T-helper 9 cell (primary cell): Measurements from ENCODE around the gene SENP5.

Experiments used
- DNase-seq: peaks from one replicate; pipeline ENCODE4 v3.0.0-alpha.2; 2020

The SENP5 gene

DNA sequence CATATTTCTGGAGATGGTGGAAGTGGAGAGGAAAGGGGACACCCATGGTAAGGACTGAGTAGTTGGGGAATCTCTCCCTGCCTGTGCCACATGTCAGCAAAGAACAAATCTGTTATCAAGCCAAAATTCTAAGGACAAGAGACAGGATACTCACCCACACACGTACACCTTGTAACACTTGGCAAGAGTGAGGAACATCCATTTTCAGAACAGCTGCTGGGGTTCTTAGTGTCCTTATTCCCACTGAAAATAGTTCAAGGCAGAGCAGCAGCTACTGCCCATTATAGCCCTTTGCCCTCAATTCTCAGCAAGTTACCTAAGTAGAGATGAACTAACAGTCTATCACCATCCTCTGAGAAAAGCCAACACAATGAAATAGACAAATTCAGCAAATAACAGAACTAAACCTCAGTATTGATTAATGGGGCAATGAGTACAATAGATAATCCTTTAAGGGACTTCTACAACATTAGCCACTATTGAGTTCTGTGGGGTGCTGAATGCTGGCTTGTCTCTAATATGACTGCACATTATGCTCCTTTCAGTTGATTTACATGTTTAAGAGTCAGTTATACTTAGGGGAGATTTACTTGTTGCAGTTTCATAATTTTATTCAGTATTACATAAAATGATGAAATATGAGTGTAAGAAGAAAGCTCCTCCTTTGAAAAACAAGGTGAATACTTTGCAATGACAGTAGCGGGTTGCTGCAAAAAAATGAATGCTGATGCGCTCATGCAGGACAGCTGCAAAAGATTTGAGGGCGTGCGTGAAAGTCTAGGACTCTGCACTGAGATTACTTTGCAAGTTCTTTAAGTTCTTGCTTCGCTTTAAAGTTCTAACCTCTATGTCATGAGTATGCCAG, 22.4 kb downstream of the SENP5 start:
- DNase-seq, result no peak

DNA sequence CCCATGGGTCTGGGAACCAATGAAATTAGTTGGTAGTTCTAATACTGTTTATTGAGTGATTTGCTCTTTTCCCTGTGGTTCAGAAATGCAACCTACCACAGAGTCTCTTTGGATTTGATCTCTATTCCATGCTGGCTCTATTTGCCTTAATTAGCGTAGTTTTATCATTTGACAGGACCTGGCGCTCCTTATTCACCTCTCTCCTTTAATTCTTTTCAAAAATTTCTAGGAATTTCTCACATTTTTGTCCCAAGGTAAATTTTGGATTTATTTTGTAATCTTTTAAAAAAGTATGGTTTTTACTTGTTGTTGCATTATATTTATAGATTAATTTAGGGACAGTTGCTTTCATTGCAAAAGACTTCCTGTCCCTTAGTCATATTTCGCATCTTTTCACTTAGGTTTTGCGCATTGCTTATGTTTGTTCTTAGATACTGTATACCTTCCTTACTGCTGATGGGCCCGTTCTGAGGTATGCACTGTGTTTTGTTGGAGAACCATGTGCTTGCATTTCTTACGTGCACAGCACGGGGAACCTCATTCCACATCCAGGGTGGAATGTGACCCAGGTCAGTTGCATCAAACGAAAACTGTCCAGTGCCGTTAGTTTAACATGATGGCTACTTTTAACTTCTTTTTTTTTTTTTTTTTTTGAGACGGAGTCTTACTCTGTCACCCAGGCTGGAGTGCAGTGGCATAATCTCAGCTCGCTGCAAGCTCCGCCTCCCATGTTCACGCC, 27.0 kb downstream of the SENP5 start:
- no peak for DNase-seq

DNA sequence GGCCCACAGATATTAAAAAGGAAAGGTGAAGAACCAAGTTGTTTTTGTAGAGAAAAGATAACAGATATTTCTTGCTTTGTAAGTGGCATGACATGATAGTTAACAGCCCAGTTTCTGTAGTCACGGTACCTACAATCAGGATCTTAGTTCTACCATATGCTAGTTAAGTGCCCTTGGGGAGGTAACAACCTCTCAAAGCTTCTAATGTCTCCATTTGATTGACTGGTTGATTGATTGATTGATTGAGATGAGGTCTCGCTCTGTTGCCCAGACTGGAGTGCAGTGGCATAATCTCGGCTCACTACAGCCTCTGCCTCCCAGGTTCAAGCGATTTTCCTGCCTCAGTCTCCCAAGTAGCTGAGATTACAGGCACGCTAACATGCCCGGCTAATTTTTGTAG, 28.5 kb downstream of the SENP5 start:
- DNase-seq, result no peak

DNA sequence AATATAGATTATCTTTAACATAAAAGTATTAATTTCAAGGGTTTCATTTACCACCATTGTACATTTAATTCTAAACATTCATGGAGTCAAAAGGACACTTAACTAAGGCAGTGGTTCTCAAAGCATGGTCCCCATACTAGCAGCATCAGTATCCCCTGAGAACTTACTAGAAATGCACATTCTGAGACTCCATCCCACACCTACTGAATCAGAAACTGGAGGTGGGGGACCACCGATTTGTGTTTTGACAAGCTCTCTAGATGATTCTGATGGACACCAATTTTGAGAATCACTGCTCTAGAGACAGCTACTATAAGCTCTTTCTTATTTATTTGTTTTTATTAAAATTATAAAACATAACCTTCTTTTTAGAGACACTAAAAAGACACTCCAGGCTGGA, 34.0 kb downstream of the SENP5 start:
- DNase-seq, result no peak

DNA sequence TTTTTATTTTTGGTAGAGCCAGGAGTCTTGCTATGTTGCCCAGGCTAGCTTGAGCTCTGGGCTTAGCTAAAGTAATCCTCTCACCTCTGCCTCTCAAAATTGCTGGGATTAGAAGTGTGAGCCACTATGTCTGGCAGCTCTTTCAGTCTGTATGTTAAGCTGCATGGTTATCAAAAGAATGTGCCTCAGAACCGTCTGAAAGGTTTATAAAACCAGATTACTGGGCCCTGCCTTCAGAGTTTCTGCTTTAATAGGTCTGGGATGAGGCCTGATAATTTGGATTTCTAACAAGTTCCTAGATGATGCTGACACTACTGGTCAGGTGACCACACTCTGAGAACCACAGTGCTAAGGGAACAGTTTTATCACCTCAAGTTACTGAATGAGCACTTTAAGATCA, 34.6 kb downstream of the SENP5 start:
- no peak for DNase-seq

DNA sequence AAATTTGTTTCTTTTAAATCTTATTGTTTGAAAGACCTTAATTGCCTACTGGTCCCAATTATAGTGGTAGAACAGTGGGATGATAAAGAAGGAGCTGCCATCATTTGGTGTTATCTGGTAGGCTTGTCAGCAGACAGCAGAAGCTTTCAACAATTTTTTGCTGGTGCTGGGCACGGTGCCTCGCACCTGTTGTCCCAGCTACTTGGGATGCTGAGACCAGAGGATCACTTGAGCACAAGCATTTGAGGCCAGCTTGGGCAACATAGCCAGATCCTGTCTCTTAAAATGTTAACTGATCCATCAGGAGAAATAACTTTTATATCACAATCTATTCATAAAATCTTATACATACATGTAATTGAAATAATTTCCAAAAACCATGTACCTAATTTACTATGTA, 36.0 kb downstream of the SENP5 start:
- no peak for DNase-seq

DNA sequence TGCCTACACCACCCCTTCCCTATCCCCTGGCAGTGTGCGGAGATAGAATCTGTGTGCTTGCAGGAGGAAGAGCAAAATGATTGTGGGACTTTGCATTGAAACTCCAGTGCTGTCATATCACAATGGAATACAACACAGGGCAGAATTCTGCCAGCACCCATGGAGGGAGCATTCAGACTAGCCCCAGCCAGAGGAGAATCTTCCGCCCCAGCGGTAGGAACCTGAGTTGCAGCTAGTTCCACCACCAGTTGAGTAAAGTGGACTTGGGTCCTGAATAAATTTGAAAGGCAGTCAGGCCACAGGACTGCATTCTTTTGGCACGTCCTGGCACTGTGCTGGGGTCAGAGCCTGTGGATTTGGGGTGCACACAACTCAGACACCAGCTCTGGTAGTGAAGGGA, 47.1 kb downstream of the SENP5 start:
- no peak for DNase-seq

DNA sequence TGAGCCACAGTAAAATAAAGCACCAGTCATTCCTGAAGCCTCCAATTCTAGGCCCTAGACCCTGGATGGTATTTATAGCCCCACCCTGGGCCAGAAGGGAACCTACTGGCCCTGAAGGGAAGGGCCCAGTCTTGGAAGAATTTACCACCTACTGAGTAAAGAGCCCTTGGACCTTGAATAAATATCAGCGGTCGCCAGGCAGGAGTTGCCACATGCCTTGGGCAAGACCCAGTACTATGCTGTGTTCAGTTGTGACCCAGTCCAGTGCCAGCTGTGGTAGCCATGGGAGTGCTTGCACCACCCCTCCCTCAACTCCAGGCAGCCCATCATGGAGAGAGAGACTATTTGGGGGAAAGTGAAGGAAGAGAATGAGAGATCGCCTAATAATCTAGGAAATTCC, 47.7 kb downstream of the SENP5 start:
- no peak for DNase-seq

DNA sequence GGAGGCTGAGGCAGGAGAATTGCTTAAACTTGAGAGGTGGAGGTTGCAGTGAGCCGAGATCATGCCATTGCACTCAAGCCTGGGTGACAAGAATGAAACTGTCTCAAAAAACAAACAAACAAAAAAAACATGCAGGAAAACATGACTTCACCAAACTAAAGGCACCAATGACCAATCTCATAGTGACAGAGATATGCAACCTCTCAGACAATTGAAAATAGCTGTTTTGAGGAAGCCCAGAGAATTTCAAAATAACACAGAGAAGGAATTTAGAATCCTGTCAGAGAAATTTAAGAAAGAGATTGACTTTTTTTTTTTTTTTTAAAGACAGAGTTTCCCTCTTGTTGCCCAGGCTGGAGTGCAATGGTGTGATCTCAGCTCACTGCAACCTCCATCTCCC, 48.5 kb downstream of the SENP5 start:
- no peak for DNase-seq

DNA sequence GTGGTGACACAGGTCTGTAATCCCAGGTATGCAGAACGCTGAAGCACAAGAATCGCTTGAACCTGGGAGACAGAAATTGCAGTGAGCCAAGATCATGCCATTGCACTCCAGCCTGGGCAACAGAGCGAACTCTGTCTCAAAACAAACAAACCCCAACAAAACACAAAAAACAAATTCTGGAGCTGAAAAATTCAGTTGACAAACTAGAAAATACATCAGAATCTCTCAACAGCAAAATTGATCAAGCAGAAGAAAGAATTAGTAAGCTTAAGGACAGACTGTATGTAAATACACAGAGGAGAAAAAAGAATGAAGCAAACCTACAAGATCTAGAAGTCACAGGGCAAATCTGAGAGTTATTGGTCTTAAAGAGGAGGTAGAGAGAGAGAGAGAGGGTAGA, 49.3 kb downstream of the SENP5 start:
- no peak for DNase-seq

DNA sequence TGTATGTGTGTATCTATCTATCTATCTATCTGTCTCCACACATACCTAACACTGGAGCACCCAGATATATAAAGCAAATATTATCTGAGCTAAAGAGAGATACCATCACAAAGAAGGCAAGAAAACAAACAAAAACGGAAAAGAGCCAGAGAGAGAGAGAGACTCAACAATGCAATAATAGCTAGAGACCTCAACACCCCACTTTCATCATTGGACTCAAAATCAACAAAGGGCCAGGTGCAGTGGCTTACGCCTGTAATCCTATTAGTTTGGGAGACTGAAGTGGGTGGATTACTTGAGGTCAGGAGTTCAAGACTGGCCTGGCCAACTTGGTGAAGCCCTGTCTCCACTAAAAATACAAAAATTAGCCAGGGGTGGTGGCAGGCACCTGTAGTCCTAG, 51.2 kb downstream of the SENP5 start:
- DNase-seq, result no peak

DNA sequence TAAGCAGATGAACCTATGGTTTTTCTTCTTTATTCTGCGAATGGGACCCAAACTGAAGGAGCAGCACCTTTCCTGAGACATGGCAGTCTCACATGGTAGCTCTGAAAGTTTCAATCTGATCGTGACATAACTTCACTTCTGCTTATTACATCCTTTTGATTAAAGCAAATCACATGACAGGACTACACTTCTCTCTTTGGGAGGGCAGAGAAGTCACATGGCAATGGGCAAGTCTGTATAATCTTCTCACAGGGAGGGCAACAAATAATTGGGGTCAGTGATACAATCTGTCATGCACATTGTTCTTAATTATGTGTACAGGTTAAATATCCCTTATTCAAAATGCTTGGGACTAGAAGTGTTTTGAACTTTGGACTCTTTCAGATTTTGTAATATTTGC, 53.0 kb downstream of the SENP5 start:
- DNase-seq, result no peak

DNA sequence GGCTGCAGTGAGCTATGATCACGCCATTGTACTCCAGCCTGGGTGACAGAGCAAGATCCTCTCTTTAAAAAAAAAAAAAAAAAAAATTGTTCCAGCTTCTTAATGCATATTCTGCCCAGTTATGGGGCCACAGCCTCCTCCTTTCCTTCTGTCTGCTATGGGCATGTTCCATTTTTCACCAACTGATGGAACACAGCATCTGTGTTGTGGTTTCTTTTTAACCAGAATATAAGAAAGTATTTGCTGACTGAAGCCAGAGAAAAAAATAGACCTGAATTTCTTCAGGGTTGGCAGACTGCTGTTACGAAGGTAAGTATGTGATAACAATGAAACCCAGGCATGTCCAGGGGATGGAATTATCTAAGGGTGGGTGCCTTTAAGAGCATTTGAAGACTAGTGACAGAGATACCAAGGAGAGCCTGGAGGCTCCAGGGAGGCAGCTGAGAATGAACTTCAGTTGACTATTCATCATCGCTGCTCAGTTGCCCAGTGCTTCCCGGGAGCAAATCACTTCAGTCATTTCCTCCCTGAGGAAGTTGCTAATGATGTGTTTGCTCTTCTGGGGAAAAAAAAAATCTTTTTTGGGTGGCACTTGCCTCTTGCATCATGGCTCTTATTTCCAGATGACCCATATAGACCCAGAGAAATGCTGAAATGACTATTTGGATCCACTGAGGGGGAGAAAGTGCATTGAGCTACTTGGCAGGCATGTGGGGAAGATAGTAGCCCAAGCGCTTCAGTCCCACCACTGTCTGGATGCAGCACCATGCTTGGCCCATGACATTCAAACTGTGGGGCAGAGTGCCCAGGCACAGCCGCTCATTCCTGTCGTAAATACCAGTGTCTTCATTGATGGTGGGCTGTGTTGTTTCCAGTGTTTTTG, 60.1 kb downstream of the SENP5 start:
- no peak for DNase-seq

DNA sequence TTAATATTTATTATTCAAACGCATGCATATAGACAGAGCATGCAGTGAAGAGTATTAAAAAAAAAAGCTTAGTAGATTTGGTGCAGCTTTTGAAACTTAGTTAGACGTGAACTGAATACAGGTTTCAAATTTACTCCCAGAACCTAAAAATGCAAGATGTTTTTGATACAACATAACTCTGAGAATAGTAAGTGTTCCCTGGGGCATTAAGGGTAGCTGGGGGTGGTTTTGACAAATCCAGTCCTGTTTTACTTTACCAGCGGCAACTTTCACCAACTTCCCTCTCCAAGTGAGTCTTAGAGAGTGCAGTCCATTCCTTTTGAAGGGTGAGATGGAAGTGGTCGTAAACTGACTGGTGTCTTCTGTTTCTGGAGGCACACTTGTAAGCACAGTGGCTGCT, 63.4 kb downstream of the SENP5 start:
- no peak for DNase-seq

DNA sequence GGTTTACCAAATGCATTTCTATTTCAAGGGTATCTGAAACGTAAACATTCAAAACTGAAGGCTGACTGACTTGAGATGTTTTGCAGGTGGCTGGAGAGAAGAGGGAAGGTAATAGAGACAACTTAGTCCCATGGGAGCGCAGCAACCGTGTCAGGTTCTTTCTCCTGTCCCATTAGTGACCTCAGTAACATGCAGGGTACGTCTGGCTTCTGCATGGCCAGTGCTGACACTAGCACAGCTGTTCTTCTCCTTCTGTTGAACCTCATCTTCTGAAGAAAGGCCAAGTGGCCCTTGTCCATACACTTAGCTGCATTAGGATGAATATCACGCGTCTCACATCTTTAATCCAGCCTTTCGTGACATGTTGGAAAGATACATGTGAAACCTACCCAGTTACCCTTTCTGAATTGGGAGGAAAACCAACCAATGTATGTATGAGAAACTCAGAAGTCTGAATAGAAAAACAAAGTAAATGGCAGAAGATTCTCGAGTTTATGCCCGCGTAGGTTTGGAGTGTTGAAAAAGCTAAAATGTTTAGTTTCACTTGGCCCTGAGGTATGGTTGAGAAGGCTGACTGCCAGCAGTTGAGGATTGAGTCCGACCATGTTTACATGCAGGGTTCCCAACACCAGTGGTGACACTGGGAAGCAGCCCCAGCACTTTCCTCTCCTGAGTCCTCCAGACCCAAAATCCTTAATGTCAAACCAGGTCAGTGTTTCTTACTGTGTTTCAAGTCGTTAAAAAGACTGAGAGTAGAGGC, 64.3 kb downstream of the SENP5 start:
- DNase-seq, result no peak

DNA sequence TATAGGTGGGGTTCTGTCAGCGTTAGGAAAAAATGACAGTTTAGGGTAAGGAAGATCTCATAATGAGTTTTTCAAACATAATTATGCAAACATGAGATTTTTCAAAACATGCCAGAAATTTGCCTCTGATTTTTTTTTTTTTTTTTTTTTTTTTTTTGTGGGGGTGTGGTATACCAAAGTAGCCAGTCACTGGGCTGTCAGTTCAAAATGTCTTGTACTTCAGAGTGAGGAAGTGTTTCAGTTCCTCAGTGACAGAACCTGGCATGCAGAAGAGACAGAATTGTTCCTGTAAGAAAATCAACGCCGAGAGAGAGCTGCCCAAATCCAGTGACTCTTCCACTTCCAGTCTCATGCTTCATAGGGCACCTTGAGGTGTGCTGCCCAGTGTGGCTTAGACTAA, 64.9 kb downstream of the SENP5 start:
- no peak for DNase-seq

DNA sequence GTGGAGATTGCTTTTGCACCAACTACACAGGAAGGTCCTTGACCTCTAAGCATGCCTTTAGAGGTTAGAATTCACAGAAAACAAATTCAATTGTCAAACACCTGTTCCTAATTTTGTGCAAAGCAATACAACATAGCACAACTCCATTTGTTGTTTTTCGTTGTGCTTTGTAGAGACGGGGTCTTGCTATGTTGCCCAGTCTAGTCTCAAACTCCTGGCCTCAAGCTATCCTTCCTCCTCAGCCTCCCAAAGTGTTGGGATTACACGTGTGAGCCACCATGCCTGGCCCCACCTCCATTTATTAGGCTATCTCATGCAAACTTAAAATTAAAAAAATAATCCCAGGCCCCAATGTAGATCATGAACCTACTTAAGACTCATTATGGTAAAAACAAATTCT, 68.6 kb downstream of the SENP5 start:
- no peak for DNase-seq

DNA sequence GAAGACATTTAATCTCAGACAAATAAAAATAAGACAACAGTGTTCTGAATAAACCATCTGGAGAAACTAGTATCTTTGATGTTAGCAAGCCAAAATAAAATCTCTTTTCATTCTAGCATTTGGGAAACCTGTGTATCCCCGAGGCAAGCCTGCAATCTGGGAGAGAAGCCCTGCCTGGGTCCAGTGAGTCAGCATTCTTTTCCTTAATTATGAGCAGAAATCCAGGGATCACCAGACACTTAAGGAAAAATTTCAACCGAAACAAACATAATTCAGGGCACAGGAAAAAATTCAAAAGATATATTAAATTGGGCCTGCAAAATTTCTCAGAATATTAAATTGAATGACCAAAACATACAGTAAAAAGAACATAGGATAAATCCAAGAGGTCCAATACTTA, 70.4 kb downstream of the SENP5 start:
- no peak for DNase-seq

DNA sequence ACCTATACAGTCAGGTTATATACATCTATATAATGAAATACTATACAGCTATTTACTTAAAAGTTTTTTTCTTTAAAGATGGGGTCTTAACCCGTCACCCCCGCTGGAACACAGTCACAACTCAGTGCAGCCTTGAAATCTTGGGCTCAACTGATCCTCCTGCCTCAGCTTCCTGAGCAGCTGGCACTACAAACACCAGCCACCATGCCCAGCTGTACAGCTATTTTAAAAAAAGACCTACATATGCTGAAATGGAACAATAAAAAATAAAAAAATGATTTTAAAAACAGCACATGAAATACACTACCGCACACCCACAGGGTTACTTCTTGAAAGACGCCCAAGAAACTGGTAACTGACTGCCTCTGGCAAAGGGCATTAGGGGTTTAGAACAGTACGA, 70.9 kb downstream of the SENP5 start:
- no peak for DNase-seq

DNA sequence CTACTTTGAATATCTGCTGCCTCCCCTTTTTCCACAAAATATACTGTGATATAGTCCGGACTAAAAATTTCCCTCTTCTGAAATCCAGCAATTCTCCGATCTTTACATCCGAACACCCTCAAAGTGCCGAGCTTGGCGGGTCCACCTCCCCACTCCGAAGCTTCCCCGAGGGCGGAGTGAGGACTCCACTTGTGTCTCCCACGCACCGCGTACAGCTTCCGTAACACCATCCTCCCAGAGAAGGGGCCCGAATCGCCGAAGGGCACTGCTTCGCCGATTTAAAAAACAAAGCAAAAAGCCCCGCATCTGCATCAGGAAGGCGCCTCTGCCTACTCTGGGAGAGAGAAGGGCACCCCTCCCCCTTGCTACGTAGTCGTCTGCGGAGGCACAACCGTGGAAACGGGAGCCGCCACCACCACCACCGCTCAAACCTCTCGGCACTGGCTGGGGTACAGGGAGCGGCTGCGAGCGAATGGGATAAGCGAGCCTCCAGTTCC, 74.1 kb downstream of the SENP5 start:
- DNase-seq, result peak; percentile 49

DNA sequence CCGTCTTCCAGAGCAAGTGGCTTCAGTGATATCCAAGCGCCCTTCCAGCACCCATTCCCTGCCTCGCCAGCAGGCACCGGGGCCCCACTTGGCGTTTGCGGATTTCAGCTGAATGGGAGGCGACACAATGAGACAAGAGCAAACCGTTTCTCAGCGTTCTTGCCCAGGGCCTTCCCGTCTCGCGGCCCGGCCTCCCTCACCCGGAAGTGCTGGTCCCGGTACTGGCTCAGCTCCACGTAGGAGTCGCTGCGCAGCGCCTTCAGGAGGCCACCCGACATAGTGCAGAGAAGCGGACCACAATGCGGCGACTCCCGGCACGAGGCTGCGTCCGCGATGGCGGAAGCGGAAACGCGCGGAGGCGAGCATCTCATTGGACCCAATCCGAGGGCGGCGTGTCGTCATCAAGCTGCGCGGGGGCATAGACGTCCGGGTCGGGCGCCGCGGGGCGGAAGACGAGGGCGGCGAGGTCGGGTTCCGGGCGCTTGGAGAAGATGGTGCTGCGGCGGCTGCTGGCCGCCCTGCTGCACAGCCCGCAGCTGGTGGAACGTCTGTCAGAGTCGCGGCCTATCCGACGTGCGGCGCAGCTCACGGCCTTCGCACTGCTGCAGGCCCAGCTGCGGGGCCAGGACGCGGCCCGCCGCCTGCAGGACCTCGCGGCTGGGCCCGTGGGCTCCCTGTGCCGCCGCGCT, 74.7 kb downstream of the SENP5 start, which contains the start of gene NCBP2:
Gene NCBP2, minus strand, starts transcription at position 303 of the 689 bp plus-strand sequence. Its CDS starts 25 bp downstream, at position 278.
- peak; percentile 100 for DNase-seq

DNA sequence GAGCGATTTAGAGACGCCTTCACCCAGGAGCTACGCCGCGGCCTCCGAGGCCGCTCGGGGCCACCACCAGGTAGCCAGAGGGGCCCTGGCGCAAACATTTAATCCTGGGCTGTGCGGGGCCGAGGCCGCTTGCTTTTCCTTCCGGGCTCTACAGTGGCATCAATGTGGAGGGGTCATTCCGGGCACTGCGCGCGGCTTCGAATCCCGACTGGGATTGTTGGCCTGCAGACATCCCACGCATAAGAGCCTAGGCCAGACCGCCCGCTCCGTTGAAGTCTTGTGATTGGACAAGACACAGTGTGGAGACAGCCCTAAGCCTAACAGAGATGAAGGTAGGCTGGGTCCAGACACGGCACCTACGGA, 75.2 kb downstream of the SENP5 start:
- DNase-seq, result no peak
